HG03159 (cell line): ENCODE results near the gene VPS35L.

Source experiments
- ATAC-seq: cut with Tn5 transposase; IDR thresholded peaks from one replicate; pipeline ENCODE4 v1.9.1; 2021; ENCODE audit warnings: mild to moderate bottlenecking, moderate library complexity; ENCODE audit not compliant: unreplicated experiment

VPS35L gene

GRCh38 chr16:19555186-19555937, at the start of gene VPS35L:
VPS35L (plus strand) TSS chr16:19555703; CDS start chr16:19555730, 27 bp downstream.
- ATAC-seq, result peak; percentile 93

- ATAC-seq, result no peak
Observed at GRCh38 chr16:19506965-19507364, 48.5 kb upstream of the VPS35L start.

- ATAC-seq, result no peak
Observed at GRCh38 chr16:19507867-19508266, 47.6 kb upstream of the VPS35L start.

- no peak for ATAC-seq
Observed at GRCh38 chr16:19512297-19512696, 43.2 kb upstream of the VPS35L start.

- no peak for ATAC-seq
Observed at GRCh38 chr16:19513377-19514053, 42.0 kb upstream of the VPS35L start.

- ATAC-seq, result no peak
Observed at GRCh38 chr16:19515757-19516156, 39.7 kb upstream of the VPS35L start.

GRCh38 chr16:19517424-19518089, 37.9 kb upstream of the VPS35L start:
- no peak for ATAC-seq

GRCh38 chr16:19518388-19518787, 37.1 kb upstream of the VPS35L start:
- ATAC-seq, result no peak

GRCh38 chr16:19520861-19521331, 34.6 kb upstream of the VPS35L start:
- ATAC-seq, result no peak

- ATAC-seq, result peak; percentile 69
Observed at GRCh38 chr16:19521471-19522396, 33.8 kb upstream of the VPS35L start, which contains the start of gene GDE1. GDE1 (minus strand) TSS chr16:19522098; CDS start chr16:19521964, 134 bp downstream.

- ATAC-seq, result no peak
Observed at GRCh38 chr16:19522397-19522732, 33.1 kb upstream of the VPS35L start.

GRCh38 chr16:19522760-19523159, 32.7 kb upstream of the VPS35L start:
- ATAC-seq, result no peak

GRCh38 chr16:19523184-19523558, 32.3 kb upstream of the VPS35L start:
- ATAC-seq, result no peak

- peak; percentile 78 for ATAC-seq
Observed at GRCh38 chr16:19523559-19524355, 31.7 kb upstream of the VPS35L start, which contains the start of gene CCP110. CCP110 (plus strand) TSS chr16:19523942; CDS start chr16:19527882, 3,940 bp downstream.

GRCh38 chr16:19524356-19524615, 31.2 kb upstream of the VPS35L start:
- no peak for ATAC-seq

GRCh38 chr16:19524616-19525384, 30.7 kb upstream of the VPS35L start:
- no peak for ATAC-seq

GRCh38 chr16:19525385-19525723, 30.1 kb upstream of the VPS35L start:
- ATAC-seq, result no peak

GRCh38 chr16:19527161-19527560, 28.3 kb upstream of the VPS35L start:
- no peak for ATAC-seq

GRCh38 chr16:19528666-19529065, 26.8 kb upstream of the VPS35L start:
- no peak for ATAC-seq
